Peyer's patch (tissue), 4 donors: ENCODE measurements around the gene KRTAP2-1. TPM values are rescaled to one million over a fixed set of nuclear protein-coding genes. Genes with fewer than 3 reads are reported as not detected.
"Not testable (repeated sequence)": the region's sequence is repeated elsewhere in the genome, so short reads cannot be mapped to it uniquely, and the experiment has no call there.

Experiments used
- DNase-seq, 3 donors: peaks; one replicate each; pipeline ENCODE4 v3.0.0-alpha.2; 2017 to 2019
- H3K27ac ChIP-seq, 4 donors: fragments of 200-600 bp; sonication (generic); one replicate each; pipeline ENCODE4 v1.5.1; 2016 to 2019
- H3K27me3 ChIP-seq, 2 donors: fragments of 200-600 bp; sonication (generic); one replicate each; pipeline ENCODE4 v1.5.1; 2019
- H3K36me3 ChIP-seq, 3 donors: fragments of 200-600 bp; sonication (generic); one replicate each; pipeline ENCODE4 v1.5.1; 2016 to 2019
- H3K4me1 ChIP-seq, 4 donors: fragments of 200-600 bp; sonication (generic); one replicate each; pipeline ENCODE4 v1.5.1; 2016 to 2019
- H3K4me3 ChIP-seq, 4 donors: fragments of 200-600 bp; sonication (generic); 1 replicate in 3 of 4; 2 replicates in 1 of 4; pipeline ENCODE4 v1.5.1; 2016 to 2019; ENCODE audit warnings: mild to moderate bottlenecking in 1 of 4
- H3K9me3 ChIP-seq, 4 donors: fragments of 200-600 bp; sonication (generic); one replicate each; pipeline ENCODE4 v1.5.1; 2016 to 2019; ENCODE audit warnings: mild to moderate bottlenecking in 1 of 4
- CTCF ChIP-seq, 6 experiments: fragments of 450-650 bp in 4 of 6; fragments of 200-600 bp in 2 of 6; sonication (generic) in 1 of 6; IDR thresholded peaks; one replicate each; pipeline ENCODE4 v1.5.1; 2017 to 2019; ENCODE audit warnings: antibody characterized with exemption in 6 of 6, mild to moderate bottlenecking in 3 of 6, moderate library complexity in 1 of 6
- POLR2A ChIP-seq, 2 donors: fragments of 450-650 bp; IDR thresholded peaks; one replicate each; pipeline ENCODE4 v1.5.1; 2017; ENCODE audit warnings: antibody characterized with exemption in 2 of 2, mild to moderate bottlenecking in 2 of 2, moderate library complexity in 2 of 2
- total RNA-seq, 4 donors: library from RNA; depleted of rRNA; stranded (reverse); fragments of >200 nt; gene quantifications; one replicate each; pipeline ENCODE4 v1.1.0, GENCODE V29; 2016

Gene KRTAP2-1
- total RNA-seq, 4 donors from 2014 or later, result not detected

- no peaks in the 10 kb centered on the region for H3K4me1 ChIP-seq
- H3K4me3 ChIP-seq, result no peak overlapping the region
- H3K27me3 ChIP-seq, result no peaks in the 10 kb centered on the region
- H3K9me3 ChIP-seq, result no peaks in the 10 kb centered on the region
- no peak for DNase-seq
- no peaks in the 10 kb centered on the region for H3K36me3 ChIP-seq
- no peak overlapping the region for H3K27ac ChIP-seq
- no peak for TF ChIP-seq CTCF (IDR thresholded peaks at IDR 0.05)
These were observed 37.8 kb downstream of the KRTAP2-1 start for GRCh38 chr17:41009301-41009760.

GRCh38 chr17:41008811-41009210 is 38.3 kb downstream of the KRTAP2-1 start, which contains the start of gene KRTAP3-1:
Gene KRTAP3-1, minus strand, starts transcription at chr17:41009128. Its CDS starts 54 bp downstream, at chr17:41009074.
- Histone ChIP-seq H3K27ac (no peak within 1 kb of the TSS), H3K9me3 (no peaks in the 10 kb centered on the region), H3K36me3 (no peaks in the 10 kb centered on the region), H3K4me1 (no peaks in the 10 kb centered on the region), H3K4me3 (no peak within 1 kb of the TSS), H3K27me3 (no peaks in the 10 kb centered on the region)
- no peak for DNase-seq
- TF ChIP-seq CTCF (IDR thresholded peaks at IDR 0.05) (no peak), POLR2A (IDR thresholded peaks at IDR 0.05) (no peak)

GRCh38 chr17:41004397-41004796 is 42.7 kb downstream of the KRTAP2-1 start:
- TF ChIP-seq POLR2A (IDR thresholded peaks at IDR 0.05) (no peak), CTCF (IDR thresholded peaks at IDR 0.05) (no peak)
- H3K4me3 ChIP-seq, result no peak overlapping the region
- H3K27me3 ChIP-seq, result no peaks in the 10 kb centered on the region
- no peaks in the 10 kb centered on the region for H3K4me1 ChIP-seq
- no peak overlapping the region for H3K27ac ChIP-seq
- no peak for DNase-seq
- H3K9me3 ChIP-seq, result no peaks in the 10 kb centered on the region
- H3K36me3 ChIP-seq, result no peaks in the 10 kb centered on the region

- no peaks in the 10 kb centered on the region for H3K27me3 ChIP-seq
- no peaks in the 10 kb centered on the region for H3K9me3 ChIP-seq
- TF ChIP-seq POLR2A (IDR thresholded peaks at IDR 0.05) (no peak), CTCF (IDR thresholded peaks at IDR 0.05) (no peak)
- H3K4me1 ChIP-seq, result no peaks in the 10 kb centered on the region
- H3K27ac ChIP-seq, result no peak overlapping the region
- no peaks in the 10 kb centered on the region for H3K36me3 ChIP-seq
- H3K4me3 ChIP-seq, result no peak overlapping the region
- DNase-seq, result no peak
These were observed 43.2 kb downstream of the KRTAP2-1 start for GRCh38 chr17:41003926-41004325.

GRCh38 chr17:41002814-41003213 is 44.3 kb downstream of the KRTAP2-1 start:
- no peaks in the 10 kb centered on the region for H3K9me3 ChIP-seq
- H3K4me3 ChIP-seq, result no peak overlapping the region
- H3K27ac ChIP-seq, result no peak overlapping the region
- no peaks in the 10 kb centered on the region for H3K4me1 ChIP-seq
- H3K36me3 ChIP-seq, result no peaks in the 10 kb centered on the region
- no peaks in the 10 kb centered on the region for H3K27me3 ChIP-seq
- no peak for DNase-seq
- TF ChIP-seq POLR2A (IDR thresholded peaks at IDR 0.05) (no peak), CTCF (IDR thresholded peaks at IDR 0.05) (no peak)

GRCh38 chr17:41001795-41002194 is 45.3 kb downstream of the KRTAP2-1 start:
- TF ChIP-seq CTCF (IDR thresholded peaks at IDR 0.05), result no peak
- H3K36me3 ChIP-seq, result no peaks in the 10 kb centered on the region
- H3K4me3 ChIP-seq, result no peak overlapping the region
- H3K27ac ChIP-seq, result no peak overlapping the region
- H3K4me1 ChIP-seq, result no peaks in the 10 kb centered on the region
- no peaks in the 10 kb centered on the region for H3K9me3 ChIP-seq
- H3K27me3 ChIP-seq, result no peaks in the 10 kb centered on the region
- DNase-seq, result no peak

GRCh38 chr17:40999563-40999962 is 47.6 kb downstream of the KRTAP2-1 start, which contains the start of gene KRTAP3-2:
Gene KRTAP3-2, minus strand, starts transcription at chr17:40999906. Its CDS starts 53 bp downstream, at chr17:40999853.
- not testable (repeated sequence) for H3K27me3 ChIP-seq, H3K9me3 ChIP-seq, H3K27ac ChIP-seq, DNase-seq, H3K36me3 ChIP-seq, H3K4me3 ChIP-seq, H3K4me1 ChIP-seq
